ENCODE results near the gene GH2.

The GH2 gene

GRCh38 chr17:63841350-63842172 lies 40.2 kb downstream of the GH2 start:
- DNase-seq (ENCODE audit: low spot score): peak; percentile 62

- peak; percentile 45 for DNase-seq (ENCODE audit: low spot score)
These were observed 41.0 kb downstream of the GH2 start for GRCh38 chr17:63840591-63841349.

GRCh38 chr17:63838631-63839171 lies 43.0 kb downstream of the GH2 start:
- DNase-seq (ENCODE audit: low spot score): peak; percentile 91

DNA sequence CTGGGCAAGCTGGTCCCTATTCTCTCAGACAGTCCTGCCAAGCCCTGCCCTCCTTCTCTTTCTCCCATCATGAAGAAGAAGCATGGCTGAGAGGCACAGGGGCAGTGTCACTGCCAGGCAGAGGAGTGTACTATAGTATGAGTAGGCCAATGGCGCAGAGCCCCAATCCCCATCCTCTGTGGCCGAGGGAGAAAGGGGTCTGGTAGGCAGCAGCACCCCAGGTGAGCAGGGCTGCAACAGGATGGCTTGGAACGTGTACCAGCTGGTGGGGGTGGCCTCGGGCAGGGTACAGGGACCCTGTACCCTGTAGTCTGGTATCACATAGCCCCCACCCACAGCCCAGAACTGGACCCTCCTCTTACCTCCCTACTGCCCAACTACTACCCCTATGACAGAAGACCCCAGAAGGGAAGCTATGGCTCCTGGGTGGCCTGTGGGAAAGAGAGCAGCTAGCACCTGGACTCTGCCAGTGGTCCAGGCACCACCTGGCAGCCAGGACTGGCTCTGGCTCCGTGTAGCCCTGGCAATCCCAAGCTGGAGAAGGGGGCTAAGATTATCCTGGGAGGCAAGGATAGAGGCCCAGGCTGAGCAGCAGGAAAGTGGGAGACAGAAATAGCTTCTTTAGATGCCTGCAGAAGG lies 43.7 kb downstream of the GH2 start:
- no peak for DNase-seq (ENCODE audit: low spot score)

DNA sequence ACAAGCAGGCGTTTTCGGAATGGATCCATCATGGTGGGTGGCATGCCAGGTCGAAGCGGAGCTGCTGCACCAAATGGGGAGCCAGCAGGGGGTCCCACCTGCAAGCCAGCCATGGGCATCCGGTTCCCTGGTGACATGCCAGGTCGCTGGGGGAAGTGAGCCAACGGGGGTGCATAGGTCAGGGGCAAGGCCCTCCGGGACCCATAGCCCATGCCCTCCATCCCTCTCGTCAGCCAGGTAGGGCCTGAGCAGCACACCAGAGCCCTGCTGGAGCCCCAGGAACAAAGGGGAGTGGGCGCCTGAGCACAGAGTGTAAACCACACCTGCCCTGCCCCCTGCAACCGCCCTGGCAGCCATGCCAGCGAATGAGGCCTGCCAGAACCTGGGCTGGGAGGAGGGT lies 44.3 kb downstream of the GH2 start:
- DNase-seq (ENCODE audit: low spot score): no peak

GRCh38 chr17:63836811-63837210 lies 44.9 kb downstream of the GH2 start:
- DNase-seq (ENCODE audit: low spot score): no peak

GRCh38 chr17:63835167-63835720 lies 46.5 kb downstream of the GH2 start:
- no peak for DNase-seq (ENCODE audit: low spot score)

DNA sequence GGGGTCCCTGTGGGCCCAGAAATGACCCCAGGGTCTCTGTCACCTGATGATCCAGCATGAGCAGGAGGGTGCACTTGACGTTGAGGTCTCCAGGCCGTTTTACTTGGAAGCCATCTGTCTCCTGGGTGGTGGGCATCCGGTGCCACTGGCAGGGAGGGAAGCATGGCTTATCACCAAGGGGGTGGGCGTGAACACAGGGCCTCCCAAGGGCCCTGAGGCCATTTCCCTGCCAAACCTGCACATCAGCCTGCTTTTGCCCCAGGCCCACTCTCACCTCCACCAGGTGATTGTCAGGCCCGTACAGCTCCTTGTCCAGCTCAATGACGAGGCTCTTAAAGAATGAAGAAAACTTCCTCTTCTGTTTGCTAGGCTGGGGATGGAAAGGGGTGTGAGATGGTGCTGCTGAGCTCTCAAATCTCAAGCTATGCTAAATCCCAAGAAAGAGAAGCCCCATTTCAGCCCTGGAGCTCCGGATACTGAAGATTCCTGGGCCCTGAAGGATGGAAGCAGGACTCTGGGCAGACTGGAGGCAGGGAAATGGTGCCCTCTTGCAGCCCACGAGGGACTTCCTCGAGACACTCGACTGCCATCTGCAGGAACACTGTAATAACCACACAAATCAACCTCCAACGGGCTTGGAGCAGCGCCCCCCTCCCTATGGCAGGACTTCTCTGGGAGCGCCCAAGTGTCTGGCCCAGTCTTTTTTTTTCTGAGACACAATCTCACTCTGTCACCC lies 47.1 kb downstream of the GH2 start:
- peak; percentile 73 for DNase-seq (ENCODE audit: low spot score)

DNA sequence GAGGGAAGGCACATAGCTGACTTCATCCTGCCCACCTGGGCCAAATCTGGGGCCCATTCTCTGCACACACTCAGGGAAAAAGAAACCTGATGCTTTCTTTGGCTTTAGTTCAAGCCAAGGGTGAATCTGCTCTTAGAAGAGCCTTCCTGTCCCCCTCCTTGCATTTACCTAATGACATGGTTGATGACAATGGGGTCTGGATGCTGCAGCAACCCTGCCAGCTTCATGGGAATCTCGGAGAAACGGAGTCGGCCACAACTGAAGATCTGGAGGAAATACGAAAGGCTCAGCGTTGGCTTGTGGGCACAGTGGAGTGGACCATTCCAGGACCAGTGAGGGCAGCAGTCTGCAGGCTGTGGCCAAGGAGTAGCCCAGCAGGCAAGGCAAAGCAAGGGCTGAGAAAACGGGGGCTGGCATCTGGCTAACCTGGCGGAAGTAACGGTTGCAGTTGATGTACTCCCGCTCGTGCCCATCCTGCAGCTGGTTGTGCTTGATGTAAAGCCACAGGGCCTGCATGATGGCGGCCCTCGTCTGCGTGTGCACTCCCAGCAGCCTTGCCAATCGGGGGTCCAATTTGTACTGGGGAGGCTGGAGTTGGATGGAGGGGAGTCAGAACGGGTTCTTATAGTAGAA lies 47.9 kb downstream of the GH2 start:
- DNase-seq (ENCODE audit: low spot score): no peak

GRCh38 chr17:63833026-63833740 lies 48.6 kb downstream of the GH2 start:
- DNase-seq (ENCODE audit: low spot score): no peak

- DNase-seq (ENCODE audit: low spot score): no peak
These were observed 49.3 kb downstream of the GH2 start for GRCh38 chr17:63832455-63832854.

- no peak for DNase-seq (ENCODE audit: low spot score)
These were observed 49.7 kb downstream of the GH2 start for GRCh38 chr17:63832014-63832413.

DNA sequence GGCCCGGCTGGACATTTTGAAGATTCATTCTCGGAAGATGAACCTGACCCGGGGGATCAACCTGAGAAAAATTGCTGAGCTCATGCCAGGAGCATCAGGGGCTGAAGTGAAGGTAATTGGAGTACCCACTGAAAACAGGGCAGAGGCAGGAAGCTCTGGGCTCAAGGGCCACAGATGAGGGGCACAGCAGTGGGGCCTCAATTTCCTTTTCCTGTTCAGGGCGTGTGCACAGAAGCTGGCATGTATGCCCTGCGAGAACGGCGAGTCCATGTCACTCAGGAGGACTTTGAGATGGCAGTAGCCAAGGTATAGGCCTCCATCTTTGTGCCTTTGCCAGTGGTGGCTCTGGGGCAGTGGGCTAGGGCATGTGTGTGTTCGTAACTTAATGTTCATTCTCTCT lies 50.2 kb downstream of the GH2 start:
- DNase-seq (ENCODE audit: low spot score): no peak

- DNase-seq (ENCODE audit: low spot score): no peak
These were observed 50.7 kb downstream of the GH2 start for GRCh38 chr17:63830904-63831491.

DNA sequence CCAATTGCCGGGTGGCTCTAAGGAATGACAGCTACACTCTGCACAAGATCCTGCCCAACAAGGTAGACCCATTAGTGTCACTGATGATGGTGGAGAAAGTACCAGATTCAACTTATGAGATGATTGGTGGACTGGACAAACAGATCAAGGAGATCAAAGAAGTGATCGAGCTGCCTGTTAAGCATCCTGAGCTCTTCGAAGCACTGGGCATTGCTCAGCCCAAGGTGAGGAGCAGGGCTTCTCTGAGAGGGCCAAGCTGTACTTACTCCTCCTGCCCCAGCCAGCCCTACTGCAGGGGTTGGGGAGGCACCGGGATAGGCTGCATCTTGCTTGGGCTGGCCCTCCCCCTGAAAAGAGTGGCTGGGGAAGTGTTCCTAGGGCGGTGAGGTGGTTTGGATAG lies 51.5 kb downstream of the GH2 start:
- DNase-seq (ENCODE audit: low spot score): no peak

Data from globus pallidus (tissue), 1 donor.